Measurements from ENCODE around the gene DSCAML1.

GRCh38 chr11:117565709-117566108 lies 231.3 kb downstream of the DSCAML1 start:
- TF ChIP-seq EZH2 (IDR thresholded peaks at IDR 0.05; ENCODE audit: insufficient read depth, low read length): no peak
- no peak for TF ChIP-seq CTCF (IDR thresholded peaks at IDR 0.05; ENCODE audit: insufficient read depth, low read depth, low read length)
